ENCODE results near the gene CDK18.

The CDK18 gene

DNA sequence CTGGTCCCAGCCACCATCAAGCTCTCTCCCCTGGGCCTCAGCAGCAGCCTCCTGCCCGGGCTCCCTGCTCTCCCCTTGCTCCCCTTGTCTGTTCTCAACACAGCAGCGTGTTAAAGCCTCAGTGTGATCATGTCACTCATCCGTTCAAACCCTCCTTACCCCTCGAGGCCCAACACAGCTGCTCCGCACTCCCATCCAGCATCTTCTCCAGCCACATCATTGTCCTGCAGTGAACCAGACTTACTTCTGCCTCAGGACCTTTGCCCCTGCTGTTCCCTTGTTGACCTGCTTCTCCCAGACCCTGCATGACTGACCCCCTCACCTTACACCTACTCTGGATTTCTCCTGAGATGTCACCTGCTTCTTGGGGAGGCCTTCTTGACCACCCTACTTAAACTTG is 13.3 kb downstream of the CDK18 start:
- H3K27me3 Mint-ChIP-seq = peaks cover 11% of the 10 kb centered on the region
- no peaks in the 10 kb centered on the region for H3K9me3 Mint-ChIP-seq
- no peak for ATAC-seq (ENCODE audit: low read depth)
- DNase-seq (ENCODE audit: low spot score in 2 of 2) = no peak
- H3K36me3 Mint-ChIP-seq = no peaks in the 10 kb centered on the region
- peaks cover 3% of the 10 kb centered on the region for H3K4me1 Mint-ChIP-seq
- H3K27ac Mint-ChIP-seq = no peak overlapping the region
- no peak overlapping the region for H3K4me3 Mint-ChIP-seq

DNA sequence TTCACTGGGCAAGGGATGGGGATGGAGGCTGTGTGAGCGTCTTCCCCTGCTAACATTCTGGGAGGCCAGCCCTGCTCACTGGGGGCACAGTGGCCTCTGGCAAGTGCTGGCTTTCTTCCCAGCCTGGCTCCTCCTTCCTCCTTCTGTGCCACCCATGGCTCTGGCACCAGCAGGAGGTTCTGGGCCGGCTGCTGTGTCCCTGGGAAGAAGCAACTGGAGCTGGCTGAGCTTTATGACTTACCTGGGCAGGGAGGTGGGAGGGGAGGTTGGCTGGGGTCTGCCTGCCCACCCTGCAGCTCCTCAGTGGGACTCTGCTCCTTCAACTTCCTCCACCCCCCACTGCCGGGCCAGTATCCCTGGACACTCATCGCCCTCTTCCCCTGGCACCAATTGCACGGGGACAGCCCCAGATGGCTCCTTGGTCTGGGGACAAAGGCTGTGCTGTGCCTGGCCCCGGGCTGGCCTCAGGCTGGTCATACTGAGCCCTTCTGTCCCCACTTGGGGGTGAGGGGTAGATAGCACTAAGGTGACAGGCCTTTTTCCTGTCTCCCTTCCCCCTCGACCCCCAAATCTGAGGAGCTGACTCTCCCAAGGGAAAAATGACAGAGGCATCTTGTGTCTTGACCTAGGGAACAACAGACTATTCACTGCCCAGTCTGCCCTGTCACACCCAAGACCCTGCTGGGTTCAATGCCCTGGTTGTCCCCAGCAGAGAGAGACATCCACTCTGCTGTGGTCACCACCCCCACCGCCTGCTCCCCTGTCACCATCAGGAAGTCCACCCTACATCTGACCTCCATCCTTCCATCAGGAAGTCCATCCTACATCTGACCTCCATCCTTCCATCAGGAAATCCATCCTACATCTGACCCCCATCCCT is 14.4 kb downstream of the CDK18 start:
- H3K27me3 Mint-ChIP-seq = peaks cover 11% of the 10 kb centered on the region
- H3K9me3 Mint-ChIP-seq = no peaks in the 10 kb centered on the region
- H3K4me1 Mint-ChIP-seq = peaks cover 3% of the 10 kb centered on the region
- no peak overlapping the region for H3K4me3 Mint-ChIP-seq
- no peak overlapping the region for H3K27ac Mint-ChIP-seq
- no peaks in the 10 kb centered on the region for H3K36me3 Mint-ChIP-seq
- DNase-seq (ENCODE audit: low spot score in 2 of 2) (no peak), ATAC-seq (ENCODE audit: low read depth) (no peak)

DNA sequence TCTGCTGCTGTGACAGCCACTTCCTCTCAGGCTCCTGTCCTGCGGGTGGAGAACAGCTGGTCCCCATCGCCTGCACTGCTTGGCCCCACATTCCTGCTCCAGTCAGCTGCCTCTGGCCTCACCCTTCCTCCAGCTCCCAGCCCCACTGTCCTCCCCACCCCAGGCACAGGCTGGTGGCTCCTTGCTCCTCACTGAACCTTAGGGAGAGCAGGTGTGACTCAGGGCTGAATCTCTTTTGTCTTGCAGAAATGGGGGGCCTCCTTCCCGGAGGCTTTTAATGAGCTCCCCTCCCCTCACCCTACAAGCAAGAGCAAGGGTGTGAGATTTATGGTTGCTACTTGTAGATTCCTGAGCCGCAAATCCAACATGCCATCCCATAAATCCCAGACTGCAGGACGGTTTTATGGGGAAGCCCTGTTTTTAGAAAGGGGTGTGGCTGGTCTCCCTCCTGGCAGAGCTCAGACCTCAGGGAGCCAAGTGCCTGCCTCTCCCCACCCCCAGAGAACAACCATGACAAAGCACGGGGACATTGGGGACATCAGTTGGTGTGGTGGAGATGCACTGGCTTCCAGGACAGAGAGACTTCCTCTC is 15.2 kb downstream of the CDK18 start:
- no peaks in the 10 kb centered on the region for H3K9me3 Mint-ChIP-seq
- H3K4me1 Mint-ChIP-seq = peaks cover 2% of the 10 kb centered on the region
- H3K36me3 Mint-ChIP-seq = no peaks in the 10 kb centered on the region
- no peak for ATAC-seq (ENCODE audit: low read depth)
- DNase-seq (ENCODE audit: low spot score in 2 of 2) = no peak
- no peak overlapping the region for H3K4me3 Mint-ChIP-seq
- H3K27me3 Mint-ChIP-seq = peaks cover 11% of the 10 kb centered on the region
- no peak overlapping the region for H3K27ac Mint-ChIP-seq

DNA sequence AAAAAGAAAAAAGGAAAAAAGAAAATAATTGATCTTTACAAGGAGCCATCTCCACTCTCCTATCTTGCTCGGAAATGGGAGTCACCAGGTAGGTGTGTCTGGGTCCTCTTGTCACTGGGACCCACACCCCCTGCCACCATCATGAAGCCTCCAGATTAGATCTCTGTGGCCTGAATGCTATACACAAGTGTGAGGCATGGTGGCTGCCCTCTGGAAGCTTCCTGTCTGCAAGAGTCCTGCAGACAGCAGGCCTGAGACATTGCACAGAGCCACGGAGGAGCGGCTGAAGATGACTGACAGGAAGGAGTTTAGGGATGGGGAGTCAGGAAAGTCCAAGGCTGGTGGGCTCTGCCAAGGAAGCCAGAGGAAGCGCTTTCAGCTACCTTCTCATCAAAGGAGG is 16.2 kb downstream of the CDK18 start:
- ATAC-seq (ENCODE audit: low read depth) (no peak), DNase-seq (ENCODE audit: low spot score in 2 of 2) (no peak)
- Mint-ChIP-seq H3K4me1 (no peaks in the 10 kb centered on the region), H3K27ac (no peak overlapping the region), H3K9me3 (no peaks in the 10 kb centered on the region), H3K36me3 (no peaks in the 10 kb centered on the region), H3K4me3 (no peak overlapping the region), H3K27me3 (peaks cover 11% of the 10 kb centered on the region)

DNA sequence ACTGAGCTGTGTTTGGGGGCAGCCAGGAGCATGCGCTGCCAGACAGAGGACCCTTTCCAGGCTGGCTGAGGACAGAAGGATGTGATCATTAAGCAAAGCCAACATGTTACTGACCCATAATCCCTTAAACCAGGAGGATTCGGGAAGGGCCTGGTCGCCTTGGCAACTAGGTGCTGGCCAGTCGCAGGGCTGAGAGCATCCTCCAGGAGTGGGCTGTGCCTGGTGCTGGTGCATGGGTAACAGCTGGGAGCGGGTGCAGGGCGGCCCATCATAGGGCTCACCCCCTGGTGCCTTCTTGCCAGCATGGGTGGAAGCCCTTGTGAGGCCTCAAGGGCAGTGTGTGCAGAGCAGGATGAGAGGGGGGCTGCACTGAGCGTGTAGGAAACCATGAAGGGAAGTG is 17.2 kb downstream of the CDK18 start:
- H3K27me3 Mint-ChIP-seq = peaks cover 11% of the 10 kb centered on the region
- no peaks in the 10 kb centered on the region for H3K36me3 Mint-ChIP-seq
- H3K4me1 Mint-ChIP-seq = no peaks in the 10 kb centered on the region
- ATAC-seq (ENCODE audit: low read depth) (no peak), DNase-seq (ENCODE audit: low spot score in 2 of 2) (no peak)
- H3K27ac Mint-ChIP-seq = no peak overlapping the region
- H3K9me3 Mint-ChIP-seq = no peaks in the 10 kb centered on the region
- no peak overlapping the region for H3K4me3 Mint-ChIP-seq

DNA sequence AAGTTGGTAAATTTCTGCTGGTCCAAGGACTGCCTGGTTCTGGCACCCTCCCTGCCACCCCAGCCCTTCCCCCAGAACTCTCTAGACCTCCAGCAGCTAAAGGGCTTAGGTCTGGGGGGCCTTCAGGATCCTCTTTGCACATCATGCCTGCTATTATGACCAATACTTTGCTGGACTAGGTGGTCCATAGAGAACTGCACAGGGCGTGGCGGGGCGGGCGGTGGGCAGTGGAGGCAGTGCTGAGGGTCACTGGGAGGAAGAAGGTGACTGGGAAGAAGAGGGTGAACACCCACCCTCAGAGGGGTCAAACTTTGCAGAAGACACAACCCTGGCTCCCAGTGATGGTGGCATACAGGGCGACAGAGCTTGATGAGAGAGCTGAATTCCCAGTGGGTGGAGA is 18.2 kb downstream of the CDK18 start:
- no peak overlapping the region for H3K4me3 Mint-ChIP-seq
- H3K36me3 Mint-ChIP-seq = no peaks in the 10 kb centered on the region
- no peak overlapping the region for H3K27ac Mint-ChIP-seq
- peaks cover 11% of the 10 kb centered on the region for H3K27me3 Mint-ChIP-seq
- H3K9me3 Mint-ChIP-seq = no peaks in the 10 kb centered on the region
- DNase-seq (ENCODE audit: low spot score in 2 of 2) = no peak
- H3K4me1 Mint-ChIP-seq = no peaks in the 10 kb centered on the region
- ATAC-seq (ENCODE audit: low read depth) = no peak

DNA sequence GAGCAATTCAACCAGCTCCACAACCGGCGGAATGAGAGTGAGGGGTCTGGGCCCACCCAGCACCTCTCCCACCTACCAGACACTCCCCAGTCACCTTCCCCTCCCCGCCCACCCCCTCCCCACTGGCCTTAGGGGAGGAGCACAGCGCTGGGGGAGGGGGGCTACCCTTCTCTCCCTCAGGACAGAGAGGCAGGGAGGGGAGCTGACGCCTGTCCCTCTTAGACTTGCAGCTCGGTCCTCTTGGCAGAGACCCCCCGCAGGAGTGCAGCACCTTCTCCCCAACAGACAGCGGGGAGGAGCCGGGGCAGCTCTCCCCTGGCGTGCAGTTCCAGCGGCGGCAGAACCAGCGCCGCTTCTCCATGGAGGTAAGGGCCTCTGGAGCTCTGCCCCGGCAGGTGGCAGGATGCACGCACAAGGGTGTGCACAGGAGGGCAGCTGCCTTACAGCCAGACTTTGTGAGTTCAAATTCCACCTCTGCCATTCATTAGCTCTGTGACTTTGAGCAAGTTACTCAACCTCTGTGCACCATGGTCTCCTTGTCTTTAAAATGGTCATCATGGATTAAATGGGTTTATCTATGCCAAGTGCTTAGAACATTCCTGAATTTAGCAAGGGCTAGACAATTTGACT is 18.9 kb downstream of the CDK18 start:
- DNase-seq (ENCODE audit: low spot score in 2 of 2) (no peak), ATAC-seq (ENCODE audit: low read depth) (no peak)
- Mint-ChIP-seq H3K9me3 (no peaks in the 10 kb centered on the region), H3K4me1 (no peaks in the 10 kb centered on the region), H3K4me3 (no peak overlapping the region), H3K27me3 (peaks cover 8% of the 10 kb centered on the region), H3K27ac (no peak overlapping the region), H3K36me3 (no peaks in the 10 kb centered on the region)

DNA sequence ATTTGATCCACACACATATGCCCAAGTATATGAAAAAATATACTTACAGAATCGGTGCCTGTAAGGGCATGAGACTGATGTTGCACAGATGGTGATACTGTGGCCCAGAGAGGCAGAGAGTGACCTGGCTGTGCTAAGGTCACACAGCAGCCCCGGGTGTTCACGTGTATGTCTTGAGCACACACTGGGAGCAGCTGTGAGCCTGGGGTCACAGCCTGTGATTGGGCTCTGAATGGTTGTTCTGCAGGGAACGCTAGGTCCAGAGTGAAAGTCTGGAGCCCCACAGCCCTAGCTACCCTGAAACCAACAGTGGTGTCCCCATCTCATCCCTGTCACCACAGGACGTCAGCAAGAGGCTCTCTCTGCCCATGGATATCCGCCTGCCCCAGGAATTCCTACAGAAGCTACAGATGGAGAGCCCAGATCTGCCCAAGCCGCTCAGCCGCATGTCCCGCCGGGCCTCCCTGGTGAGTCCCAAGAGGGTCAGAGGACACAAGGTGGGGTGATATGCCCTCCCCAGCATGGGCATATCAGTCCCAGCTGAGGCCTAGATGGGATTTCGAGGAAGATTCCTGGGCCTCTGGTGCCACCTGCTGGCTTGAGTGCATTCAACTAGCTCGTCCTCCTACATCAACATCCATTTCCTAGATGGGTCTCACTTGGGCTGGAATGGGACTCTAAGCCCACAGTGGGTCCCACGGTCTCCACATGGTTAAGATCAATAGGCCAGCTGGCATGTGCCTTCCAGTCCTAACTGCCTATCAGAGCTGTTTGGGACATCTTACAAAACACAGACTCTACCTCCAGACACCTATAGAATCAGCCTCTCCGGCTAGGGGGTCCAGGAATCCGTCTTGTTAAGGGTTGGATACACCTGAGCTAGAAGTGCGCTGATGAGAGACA is 19.7 kb downstream of the CDK18 start:
- Mint-ChIP-seq H3K4me3 (no peak overlapping the region), H3K36me3 (no peaks in the 10 kb centered on the region), H3K4me1 (peaks cover 1% of the 10 kb centered on the region), H3K27me3 (peaks cover 8% of the 10 kb centered on the region), H3K27ac (no peak overlapping the region), H3K9me3 (no peaks in the 10 kb centered on the region)
- DNase-seq (ENCODE audit: low spot score in 2 of 2) = peak; percentile 73 to 85
- ATAC-seq (ENCODE audit: low read depth) = peak; percentile 61

DNA sequence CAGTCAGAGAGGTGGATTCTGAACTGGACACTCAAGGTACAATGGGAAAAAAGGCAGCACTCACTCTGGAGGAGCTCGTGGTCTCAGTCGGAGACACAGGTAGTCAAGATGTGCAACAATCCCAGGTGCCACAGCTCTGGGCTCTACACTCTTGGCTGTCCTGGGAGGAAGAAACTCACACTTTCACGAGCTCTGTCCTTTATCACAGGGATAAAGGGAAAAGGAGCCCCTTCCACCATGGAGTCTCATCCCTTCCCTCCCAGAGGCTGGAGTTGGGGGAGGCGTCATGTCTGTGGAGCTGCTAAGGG is 20.3 kb downstream of the CDK18 start:
- no peaks in the 10 kb centered on the region for H3K36me3 Mint-ChIP-seq

DNA sequence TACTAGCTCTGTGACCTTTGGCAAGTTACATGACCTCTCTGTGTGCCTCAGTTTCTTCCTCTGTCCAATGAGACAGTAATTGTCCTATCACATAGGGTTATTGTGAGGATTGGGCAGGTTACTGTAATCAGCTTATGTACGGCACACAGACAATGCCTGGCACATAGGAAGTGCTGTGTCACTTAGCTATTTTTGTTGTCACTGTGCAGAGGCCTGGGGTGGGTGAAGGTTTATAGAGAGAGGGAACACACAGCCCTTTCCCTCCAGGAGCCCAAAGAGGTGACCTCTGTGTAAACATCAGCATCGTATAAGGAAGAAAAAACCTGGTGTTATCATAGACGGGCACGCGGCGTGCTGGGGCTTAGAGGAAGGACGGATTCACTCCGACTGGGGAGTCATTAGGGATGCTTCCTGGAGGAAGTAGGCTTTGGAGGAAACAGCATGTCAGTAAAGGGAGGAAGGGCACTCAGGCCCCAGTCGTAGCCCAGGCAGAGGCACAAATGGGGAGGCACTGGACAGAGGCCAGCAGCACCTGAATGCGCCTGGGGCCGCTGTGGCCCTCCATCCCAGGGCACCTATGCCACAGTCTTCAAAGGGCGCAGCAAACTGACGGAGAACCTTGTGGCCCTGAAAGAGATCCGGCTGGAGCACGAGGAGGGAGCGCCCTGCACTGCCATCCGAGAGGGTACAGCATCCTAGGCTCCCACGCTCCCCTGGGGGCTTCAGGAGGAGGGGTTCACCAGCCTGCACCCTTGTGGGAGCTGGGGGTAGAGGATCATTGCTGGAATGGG is 21.2 kb downstream of the CDK18 start:
- Mint-ChIP-seq H3K27me3 (peaks cover 11% of the 10 kb centered on the region), H3K4me1 (peaks cover 6% of the 10 kb centered on the region), H3K4me3 (no peak overlapping the region), H3K9me3 (no peaks in the 10 kb centered on the region), H3K36me3 (no peaks in the 10 kb centered on the region), H3K27ac (no peak overlapping the region)
- no peak for ATAC-seq (ENCODE audit: low read depth)
- DNase-seq (ENCODE audit: low spot score in 2 of 2) = no peak

More for the DNA sequence above, 20.3 kb downstream of the CDK18 start:
- H3K4me1 Mint-ChIP-seq = peaks cover 6% of the 10 kb centered on the region
- no peak overlapping the region for H3K4me3 Mint-ChIP-seq
- peaks cover 12% of the 10 kb centered on the region for H3K27me3 Mint-ChIP-seq
- ATAC-seq (ENCODE audit: low read depth) (no peak), DNase-seq (ENCODE audit: low spot score in 2 of 2) (no peak)
- no peak overlapping the region for H3K27ac Mint-ChIP-seq
- H3K9me3 Mint-ChIP-seq = no peaks in the 10 kb centered on the region

DNA sequence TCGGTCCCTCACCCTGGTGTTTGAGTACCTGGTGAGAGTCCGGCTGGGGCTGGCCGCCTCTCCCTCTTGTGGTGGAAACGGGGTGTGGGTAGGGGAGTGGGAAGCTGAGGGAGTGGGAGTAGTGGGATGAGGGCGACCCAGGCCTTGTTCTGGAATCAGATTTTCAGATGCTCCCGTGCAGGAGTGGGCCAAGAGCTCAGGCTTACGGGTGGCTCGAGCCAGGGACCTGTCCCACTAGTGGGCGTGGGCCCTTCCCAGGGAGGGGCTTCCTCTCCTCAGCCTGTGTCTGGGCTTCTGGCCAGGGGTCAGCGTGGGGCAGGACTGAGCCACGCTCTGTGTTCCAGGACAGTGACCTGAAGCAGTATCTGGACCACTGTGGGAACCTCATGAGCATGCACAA is 22.0 kb downstream of the CDK18 start:
- H3K27me3 Mint-ChIP-seq = peaks cover 11% of the 10 kb centered on the region
- ATAC-seq (ENCODE audit: low read depth) = no peak
- no peak overlapping the region for H3K27ac Mint-ChIP-seq
- DNase-seq (ENCODE audit: low spot score in 2 of 2) = no peak
- H3K9me3 Mint-ChIP-seq = no peaks in the 10 kb centered on the region
- no peaks in the 10 kb centered on the region for H3K36me3 Mint-ChIP-seq
- peaks cover 6% of the 10 kb centered on the region for H3K4me1 Mint-ChIP-seq
- no peak overlapping the region for H3K4me3 Mint-ChIP-seq

DNA sequence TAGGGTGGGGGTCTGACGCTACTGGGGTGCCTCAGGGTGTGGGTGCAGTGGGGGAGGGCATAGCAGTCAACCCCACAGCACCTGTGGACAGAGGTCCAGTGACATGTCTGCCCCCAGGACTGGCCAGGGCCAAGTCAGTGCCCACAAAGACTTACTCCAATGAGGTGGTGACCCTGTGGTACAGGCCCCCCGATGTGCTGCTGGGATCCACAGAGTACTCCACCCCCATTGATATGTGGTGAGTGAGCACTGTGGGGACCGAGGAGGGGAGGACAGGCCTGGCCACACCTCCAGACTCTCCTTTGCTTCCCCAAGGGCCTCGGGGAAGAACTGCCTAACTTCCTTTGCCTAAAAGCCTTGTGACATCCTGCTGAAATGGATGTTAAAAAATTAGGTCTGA is 23.5 kb downstream of the CDK18 start:
- H3K27me3 Mint-ChIP-seq = peaks cover 13% of the 10 kb centered on the region
- peaks cover 6% of the 10 kb centered on the region for H3K4me1 Mint-ChIP-seq
- no peak overlapping the region for H3K4me3 Mint-ChIP-seq
- H3K36me3 Mint-ChIP-seq = no peaks in the 10 kb centered on the region
- no peaks in the 10 kb centered on the region for H3K9me3 Mint-ChIP-seq
- H3K27ac Mint-ChIP-seq = no peak overlapping the region
- ATAC-seq (ENCODE audit: low read depth) = no peak
- no peak for DNase-seq (ENCODE audit: low spot score in 2 of 2)

DNA sequence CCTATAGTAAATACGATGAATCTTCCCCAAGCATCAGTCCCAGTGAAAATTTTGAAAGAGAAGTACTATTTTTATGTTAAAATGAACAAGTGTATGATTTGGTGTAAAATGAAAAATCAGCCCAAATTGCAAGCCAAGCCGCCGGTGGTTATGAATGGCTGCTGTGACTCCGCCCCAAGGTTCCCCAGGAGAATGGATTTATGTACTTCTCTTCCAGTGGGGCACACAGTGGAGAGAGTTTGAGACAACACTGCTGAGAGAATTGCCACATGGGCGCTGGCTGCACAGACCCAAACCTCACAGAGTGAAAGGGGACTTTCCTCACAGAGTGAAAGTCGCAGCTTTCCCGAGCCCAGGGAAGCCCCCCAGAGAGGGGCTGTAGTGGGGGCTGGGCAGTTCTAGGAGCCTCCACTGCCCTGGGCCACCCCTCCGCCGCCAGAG is 24.0 kb downstream of the CDK18 start:
- Mint-ChIP-seq H3K27me3 (peaks cover 13% of the 10 kb centered on the region), H3K36me3 (no peaks in the 10 kb centered on the region), H3K9me3 (no peaks in the 10 kb centered on the region), H3K27ac (no peak overlapping the region), H3K4me3 (no peak overlapping the region), H3K4me1 (peaks cover 6% of the 10 kb centered on the region)
- DNase-seq (ENCODE audit: low spot score in 2 of 2) (no peak), ATAC-seq (ENCODE audit: low read depth) (peak; percentile 2)

Measured in memory B cell (primary cell).